DND-41 (cell line): ENCODE measurements around the gene PNKP.

ENCODE experiments used
- ATAC-seq: fragments of 200-7000 bp; cut with Tn5 transposase; 3 replicates; pipeline ENCODE4 v1.9.1; 2021; ENCODE audit warnings: low read depth; ENCODE audit not compliant: insufficient read depth
- DNase-seq: peaks from one replicate; pipeline ENCODE4 v3.0.0-alpha.2; 2020
- H2AFZ ChIP-seq: 2 replicates; pipeline ENCODE4 v1.6.0; 2012; ENCODE audit warnings: low read depth, low read length
- H3K27ac ChIP-seq: 2 replicates; pipeline ENCODE4 v1.5.1; 2012; ENCODE audit warnings: low read length, inconsistent platforms
- H3K27me3 ChIP-seq: fragments of 200-600 bp; sonication (generic); 2 replicates; pipeline ENCODE4 v1.6.0; 2012; ENCODE audit warnings: low read length, mild to moderate bottlenecking, inconsistent platforms; ENCODE audit not compliant: insufficient read depth, poor library complexity
- H3K36me3 ChIP-seq: 2 replicates; pipeline ENCODE4 v1.5.1; 2012; ENCODE audit warnings: low read length, inconsistent platforms; ENCODE audit not compliant: insufficient read depth
- H3K4me1 ChIP-seq: 2 replicates; pipeline ENCODE4 v1.5.1; 2012; ENCODE audit warnings: mild to moderate bottlenecking, low read length; ENCODE audit not compliant: insufficient read depth
- H3K4me2 ChIP-seq: 2 replicates; pipeline ENCODE4 v1.6.0; 2012; ENCODE audit warnings: mild to moderate bottlenecking, moderate library complexity, low read length, inconsistent platforms; ENCODE audit not compliant: insufficient read depth
- H3K4me3 ChIP-seq, 2 experiments: fragments of 200-600 bp in 1 of 2; shearing (Covaris generic) in 1 of 2; 2 replicates each; pipeline ENCODE4 v1.5.1; 2012 to 2016; ENCODE audit warnings: inconsistent platforms in 2 of 2, low read length in 2 of 2, mild to moderate bottlenecking in 2 of 2, low read depth in 1 of 2, moderate library complexity in 1 of 2
- H3K79me2 ChIP-seq: 2 replicates; pipeline ENCODE4 v1.6.0; 2012; ENCODE audit warnings: low read length, inconsistent platforms; ENCODE audit not compliant: insufficient read depth
- H3K9ac ChIP-seq: 2 replicates; pipeline ENCODE4 v1.6.0; 2012; ENCODE audit warnings: low read depth, mild to moderate bottlenecking, inconsistent platforms, low read length, moderate library complexity
- H3K9me3 ChIP-seq: 2 replicates; pipeline ENCODE4 v1.5.1; 2012; ENCODE audit warnings: low read length, moderate library complexity, mild to moderate bottlenecking, inconsistent platforms; ENCODE audit not compliant: insufficient read depth, severe bottlenecking
- H4K20me1 ChIP-seq: 2 replicates; pipeline ENCODE4 v1.6.0; 2012; ENCODE audit warnings: low read length; ENCODE audit not compliant: insufficient read depth
- EZH2 ChIP-seq: IDR thresholded peaks from 3 replicates; pipeline ENCODE4 v1.6.1; 2012; ENCODE audit warnings: borderline replicate concordance, low read depth, mild to moderate bottlenecking, moderate library complexity, low read length, inconsistent platforms; ENCODE audit not compliant: severe bottlenecking
- TF ChIP-seq, protein P1 (sequence below): IDR thresholded peaks from 2 replicates; pipeline ENCODE4 v1.5.1; 2012; ENCODE audit warnings: borderline replicate concordance, low read length, moderate library complexity, mild to moderate bottlenecking; ENCODE audit not compliant: poor library complexity, severe bottlenecking; ENCODE audit errors: extremely low read depth

Gene PNKP

GRCh38 chr19:49883094-49883493 lies 15.7 kb upstream of the PNKP start:
- H3K27me3 ChIP-seq, result no peaks in the 10 kb centered on the region

DNA sequence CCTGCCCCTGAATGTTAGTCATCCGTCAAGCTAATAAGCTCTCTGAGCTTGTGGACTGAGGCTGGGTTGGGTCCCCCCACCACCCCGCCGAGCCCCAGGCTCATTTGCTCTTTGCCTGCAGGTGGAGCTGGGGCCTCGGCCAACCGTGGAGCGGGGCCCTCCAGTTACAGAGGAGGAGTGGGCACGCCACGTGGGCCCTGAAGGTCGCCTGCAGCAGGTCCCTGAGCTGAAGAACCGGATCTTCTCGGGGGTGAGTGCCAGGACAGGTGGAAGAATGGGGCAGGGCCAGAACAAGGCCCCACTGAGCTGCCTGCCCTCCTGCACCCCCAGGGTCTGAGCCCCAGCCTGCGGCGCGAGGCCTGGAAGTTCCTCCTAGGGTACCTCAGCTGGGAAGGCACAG lies 15.3 kb upstream of the PNKP start:
- no peak for ATAC-seq
- no peak for DNase-seq
- H3K4me2 ChIP-seq, result no peak overlapping the region
- H4K20me1 ChIP-seq, result no peaks in the 10 kb centered on the region; the same call in 1 of the 2 replicates
- H3K36me3 ChIP-seq, result peaks cover 63% of the 10 kb centered on the region
- H3K27ac ChIP-seq, result no peak overlapping the region
- peaks cover 13% of the 10 kb centered on the region for H3K79me2 ChIP-seq
- no peak overlapping the region for H2AFZ ChIP-seq
- peaks cover 18% of the 10 kb centered on the region for H3K4me1 ChIP-seq
- H3K4me3 ChIP-seq, result no peak overlapping the region
- no peaks in the 10 kb centered on the region for H3K27me3 ChIP-seq
- H3K9me3 ChIP-seq, result no peaks in the 10 kb centered on the region
- TF ChIP-seq EZH2, result no peak
- TF ChIP-seq, protein P1, sequence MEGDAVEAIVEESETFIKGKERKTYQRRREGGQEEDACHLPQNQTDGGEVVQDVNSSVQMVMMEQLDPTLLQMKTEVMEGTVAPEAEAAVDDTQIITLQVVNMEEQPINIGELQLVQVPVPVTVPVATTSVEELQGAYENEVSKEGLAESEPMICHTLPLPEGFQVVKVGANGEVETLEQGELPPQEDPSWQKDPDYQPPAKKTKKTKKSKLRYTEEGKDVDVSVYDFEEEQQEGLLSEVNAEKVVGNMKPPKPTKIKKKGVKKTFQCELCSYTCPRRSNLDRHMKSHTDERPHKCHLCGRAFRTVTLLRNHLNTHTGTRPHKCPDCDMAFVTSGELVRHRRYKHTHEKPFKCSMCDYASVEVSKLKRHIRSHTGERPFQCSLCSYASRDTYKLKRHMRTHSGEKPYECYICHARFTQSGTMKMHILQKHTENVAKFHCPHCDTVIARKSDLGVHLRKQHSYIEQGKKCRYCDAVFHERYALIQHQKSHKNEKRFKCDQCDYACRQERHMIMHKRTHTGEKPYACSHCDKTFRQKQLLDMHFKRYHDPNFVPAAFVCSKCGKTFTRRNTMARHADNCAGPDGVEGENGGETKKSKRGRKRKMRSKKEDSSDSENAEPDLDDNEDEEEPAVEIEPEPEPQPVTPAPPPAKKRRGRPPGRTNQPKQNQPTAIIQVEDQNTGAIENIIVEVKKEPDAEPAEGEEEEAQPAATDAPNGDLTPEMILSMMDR, result no peak
- no peak overlapping the region for H3K9ac ChIP-seq

More at GRCh38 chr19:49883094-49883493, 15.7 kb upstream of the PNKP start:
- DNase-seq (no peak), ATAC-seq (no peak)
- Histone ChIP-seq H3K36me3 (peaks cover 63% of the 10 kb centered on the region), H3K4me1 (peaks cover 15% of the 10 kb centered on the region), H3K9me3 (no peaks in the 10 kb centered on the region), H4K20me1 (no peaks in the 10 kb centered on the region; the same call in 1 of the 2 replicates), H3K9ac (no peak overlapping the region), H3K4me2 (no peak overlapping the region), H3K27ac (no peak overlapping the region), H3K4me3 (no peak overlapping the region), H2AFZ (no peak overlapping the region), H3K79me2 (peaks cover 12% of the 10 kb centered on the region)
- TF ChIP-seq, protein P1, result no peak
- TF ChIP-seq EZH2, result no peak

- H3K4me1 ChIP-seq, result peaks cover 18% of the 10 kb centered on the region
- H3K4me2 ChIP-seq, result no peak overlapping the region
- TF ChIP-seq, protein P1, result no peak
- TF ChIP-seq EZH2, result no peak
- H3K36me3 ChIP-seq, result peaks cover 63% of the 10 kb centered on the region
- no peak overlapping the region for H3K9ac ChIP-seq
- no peaks in the 10 kb centered on the region for H3K27me3 ChIP-seq
- H3K27ac ChIP-seq, result no peak overlapping the region
- H3K79me2 ChIP-seq, result peaks cover 13% of the 10 kb centered on the region
- H2AFZ ChIP-seq, result no peak overlapping the region
- ATAC-seq (no peak), DNase-seq (no peak)
- H3K9me3 ChIP-seq, result no peaks in the 10 kb centered on the region
- no peak overlapping the region for H3K4me3 ChIP-seq
- no peaks in the 10 kb centered on the region; the same call in 1 of the 2 replicates for H4K20me1 ChIP-seq
These were observed 14.5 kb upstream of the PNKP start for GRCh38 chr19:49881672-49882394.
